ENCODE data around the gene NSA2.

GRCh38 chr5:74829413-74829812, 62.4 kb downstream of the NSA2 start:
- TF ChIP-seq CTCF (IDR thresholded peaks at IDR 0.05; ENCODE audit: low read depth, low read length, missing input control) (no peak), ATF3 (IDR thresholded peaks at IDR 0.05) (no peak), EGR1 (IDR thresholded peaks at IDR 0.05; ENCODE audit: low read depth in 2 of 2) (no peak), NR2F2 (IDR thresholded peaks at IDR 0.05) (no peak), MAX (IDR thresholded peaks at IDR 0.05) (no peak), YY1 (IDR thresholded peaks at IDR 0.05) (no peak), FOXA1 (IDR thresholded peaks at IDR 0.05) (no peak), REST (IDR thresholded peaks at IDR 0.05) (no peak), JUND (IDR thresholded peaks at IDR 0.05) (no peak), SP1 (IDR thresholded peaks at IDR 0.05) (no peak), RAD21 (IDR thresholded peaks at IDR 0.05) (no peak), GABPA (IDR thresholded peaks at IDR 0.05 in 1 of 2, conservative IDR thresholded peaks at IDR 0.05 in 1 of 2) (no peak)

Data from liver (tissue), 3 donors.